GM19351 (cell line): ENCODE measurements around the gene ALX3.
A peak's percentile ranks its signal among the peaks of the same experiment; 100 is the strongest.
"Not testable (repeated sequence)": the region's sequence is repeated elsewhere in the genome, so short reads cannot be mapped to it uniquely, and the experiment has no call there.

Source experiments
- ATAC-seq: cut with Tn5 transposase; IDR thresholded peaks from one replicate; pipeline ENCODE4 v1.9.1; 2021; ENCODE audit warnings: mild to moderate bottlenecking, moderate library complexity; ENCODE audit not compliant: unreplicated experiment

Gene ALX3

GRCh38 chr1:110048923-110049601 lies 21.4 kb downstream of the ALX3 start:
- no peak for ATAC-seq

GRCh38 chr1:110048240-110048639 lies 22.2 kb downstream of the ALX3 start:
- ATAC-seq: no peak

- no peak for ATAC-seq
Observed at GRCh38 chr1:110047463-110047862, 23.0 kb downstream of the ALX3 start.

GRCh38 chr1:110043016-110043415 lies 27.5 kb downstream of the ALX3 start:
- ATAC-seq: no peak

GRCh38 chr1:110040548-110040947 lies 29.9 kb downstream of the ALX3 start:
- ATAC-seq: no peak

GRCh38 chr1:110039641-110040040 lies 30.8 kb downstream of the ALX3 start:
- ATAC-seq: no peak

- no peak for ATAC-seq
Observed at GRCh38 chr1:110038271-110038670, 32.2 kb downstream of the ALX3 start.

- peak; percentile 28 for ATAC-seq
Observed at GRCh38 chr1:110035236-110035752, 35.2 kb downstream of the ALX3 start.

- ATAC-seq: peak; percentile 92
Observed at GRCh38 chr1:110034451-110035235, 35.8 kb downstream of the ALX3 start, which contains the start of gene STRIP1. Gene STRIP1, plus strand, starts transcription at chr1:110034624. Its CDS starts 14 bp downstream, at chr1:110034638.

GRCh38 chr1:110034040-110034450 lies 36.4 kb downstream of the ALX3 start:
- no peak for ATAC-seq

GRCh38 chr1:110033421-110033820 lies 37.1 kb downstream of the ALX3 start:
- no peak for ATAC-seq

GRCh38 chr1:110032327-110032726 lies 38.1 kb downstream of the ALX3 start:
- no peak for ATAC-seq

- ATAC-seq: not testable (repeated sequence)
Observed at GRCh38 chr1:110030687-110031086, 39.8 kb downstream of the ALX3 start.

GRCh38 chr1:110024613-110025012 lies 45.9 kb downstream of the ALX3 start:
- no peak for ATAC-seq

GRCh38 chr1:110021285-110021684 lies 49.2 kb downstream of the ALX3 start:
- ATAC-seq: no peak

GRCh38 chr1:110019770-110020169 lies 50.7 kb downstream of the ALX3 start:
- no peak for ATAC-seq

GRCh38 chr1:110018396-110018795 lies 52.1 kb downstream of the ALX3 start:
- no peak for ATAC-seq

- ATAC-seq: no peak
Observed at GRCh38 chr1:110017792-110018191, 52.7 kb downstream of the ALX3 start.

- ATAC-seq: peak; percentile 70
Observed at GRCh38 chr1:110012100-110012780, 58.2 kb downstream of the ALX3 start.

- peak; percentile 97 for ATAC-seq
Observed at GRCh38 chr1:110011527-110012041, 58.9 kb downstream of the ALX3 start.
